HEK293T (cell line): ENCODE results near the gene LRRC28.

Experiments
- CTCF ChIA-PET: fragments of 350-600 bp; formaldehyde crosslinking; extraction: SDS; loops from one replicate; lab custom pipeline; 2021; ENCODE audit warnings: antibody characterized with exemption, inconsistent platforms; lab: Yijun Ruan, JAX
- POLR2A ChIA-PET: fragments of 350-600 bp; formaldehyde crosslinking; extraction: SDS; loops from one replicate; lab custom pipeline; 2020; ENCODE audit warnings: antibody characterized with exemption, inconsistent platforms; lab: Yijun Ruan, JAX
- DNase-seq: peaks from one replicate; pipeline ENCODE4 v3.0.0; 2012; ENCODE audit warnings: mixed read lengths; ENCODE audit errors: extremely low spot score
- ARNT ChIP-seq: fragments of 450-650 bp; IDR thresholded peaks from 2 replicates; pipeline ENCODE4 v1.6.1; 2017; ENCODE audit warnings: mild to moderate bottlenecking
- BHLHE40 ChIP-seq: fragments of 450-650 bp; IDR thresholded peaks from 2 replicates; pipeline ENCODE4 v1.6.1; 2016; ENCODE audit warnings: mild to moderate bottlenecking, moderate library complexity, borderline replicate concordance
- CTBP1 ChIP-seq: fragments of 450-650 bp; IDR thresholded peaks from 2 replicates; pipeline ENCODE4 v1.6.1; 2016; ENCODE audit warnings: borderline replicate concordance
- ELF4 ChIP-seq: fragments of 450-650 bp; IDR thresholded peaks from 2 replicates; pipeline ENCODE4 v1.6.1; 2017; ENCODE audit warnings: antibody characterized with exemption
- FOXA1 ChIP-seq: fragments of 450-650 bp; IDR thresholded peaks from 2 replicates; pipeline ENCODE4 v1.6.1; 2016; ENCODE audit warnings: mild to moderate bottlenecking
- FOXK2 ChIP-seq: fragments of 450-650 bp; IDR thresholded peaks from 2 replicates; pipeline ENCODE4 v1.6.1; 2016; ENCODE audit warnings: mild to moderate bottlenecking
- FOXM1 ChIP-seq: fragments of 450-650 bp; IDR thresholded peaks from 2 replicates; pipeline ENCODE4 v1.6.1; 2017; ENCODE audit warnings: mild to moderate bottlenecking, borderline replicate concordance
- HDGF ChIP-seq: fragments of 450-650 bp; IDR thresholded peaks from 2 replicates; pipeline ENCODE4 v1.6.1; 2017; ENCODE audit warnings: antibody characterized with exemption, borderline replicate concordance
- L3MBTL2 ChIP-seq: fragments of 450-650 bp; conservative IDR thresholded peaks from 2 replicates; pipeline ENCODE4 v1.6.1; 2016; ENCODE audit warnings: mild to moderate bottlenecking
- LEF1 ChIP-seq: fragments of 450-650 bp; IDR thresholded peaks from 2 replicates; pipeline ENCODE4 v1.6.1; 2017; ENCODE audit warnings: mild to moderate bottlenecking, borderline replicate concordance
- NFRKB ChIP-seq: fragments of 450-650 bp; IDR thresholded peaks from 2 replicates; pipeline ENCODE4 v1.6.1; 2016; ENCODE audit warnings: mild to moderate bottlenecking, moderate library complexity
- SP1 ChIP-seq: fragments of 450-650 bp; IDR thresholded peaks from 2 replicates; pipeline ENCODE4 v1.6.1; 2017
- SUZ12 ChIP-seq: fragments of 450-650 bp; IDR thresholded peaks from 2 replicates; pipeline ENCODE4 v1.6.1; 2016; ENCODE audit warnings: mild to moderate bottlenecking
- TARDBP ChIP-seq: fragments of 450-650 bp; IDR thresholded peaks from 2 replicates; pipeline ENCODE4 v1.6.1; 2016
- ZNF384 ChIP-seq: fragments of 450-650 bp; IDR thresholded peaks from 2 replicates; pipeline ENCODE4 v1.6.1; 2016
- TF ChIP-seq, protein P1 (sequence below): fragments of 450-650 bp; IDR thresholded peaks from 2 replicates; pipeline ENCODE4 v1.6.1; 2016

LRRC28 gene

DNA sequence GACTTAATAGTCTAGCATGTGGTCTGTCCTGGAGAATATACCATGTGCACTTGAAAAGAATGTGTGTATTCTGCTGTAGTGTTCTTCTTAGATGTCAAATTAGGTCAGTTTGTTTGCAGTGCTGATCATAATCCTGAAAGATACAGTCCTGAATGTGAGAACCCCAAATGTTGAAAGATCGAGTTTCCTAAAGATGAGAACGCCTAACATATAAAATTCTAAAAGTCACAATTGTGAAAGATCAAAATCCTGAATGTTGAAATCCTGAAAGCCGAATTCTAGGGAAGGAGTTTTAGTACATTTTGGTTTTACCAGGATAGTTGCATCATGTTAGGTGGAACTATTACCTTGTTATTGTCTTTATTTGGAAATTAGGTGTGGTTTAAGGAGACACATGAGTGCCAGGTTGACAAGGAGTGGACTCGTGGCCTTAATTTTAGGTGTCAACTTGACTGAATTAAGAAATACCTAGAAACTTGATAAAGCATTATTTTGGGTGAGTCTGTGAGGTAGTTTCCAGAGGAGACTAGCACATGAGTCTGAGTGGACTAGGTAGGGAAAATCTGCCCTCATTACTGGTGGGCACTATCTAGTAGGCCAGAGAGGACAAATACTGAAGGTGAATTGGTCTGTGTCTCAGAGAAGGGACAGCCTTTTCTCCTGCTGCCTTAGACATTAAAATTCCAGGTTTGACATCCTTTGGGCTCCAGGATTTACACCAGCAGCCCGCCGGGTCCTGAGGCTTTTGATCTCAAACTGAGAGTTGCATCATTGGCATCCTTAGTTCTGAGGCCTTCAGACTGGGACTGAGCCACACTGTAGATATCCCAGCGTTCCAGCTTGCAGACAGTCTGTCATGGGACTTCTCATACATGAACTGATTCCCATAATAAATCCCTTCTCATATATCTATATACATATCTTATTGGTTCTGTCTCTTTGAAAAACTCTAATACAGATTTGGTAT lies 77.1 kb downstream of the LRRC28 start:
- POLR2A ChIA-PET: no interaction called here
- CTCF ChIA-PET: no interaction called here
- no peak for DNase-seq
- TF ChIP-seq ZNF384 (no peak), NFRKB (no peak), SP1 (no peak), CTBP1 (no peak), SUZ12 (no peak), ELF4 (no peak), ARNT (no peak), BHLHE40 (no peak), HDGF (no peak)

DNA sequence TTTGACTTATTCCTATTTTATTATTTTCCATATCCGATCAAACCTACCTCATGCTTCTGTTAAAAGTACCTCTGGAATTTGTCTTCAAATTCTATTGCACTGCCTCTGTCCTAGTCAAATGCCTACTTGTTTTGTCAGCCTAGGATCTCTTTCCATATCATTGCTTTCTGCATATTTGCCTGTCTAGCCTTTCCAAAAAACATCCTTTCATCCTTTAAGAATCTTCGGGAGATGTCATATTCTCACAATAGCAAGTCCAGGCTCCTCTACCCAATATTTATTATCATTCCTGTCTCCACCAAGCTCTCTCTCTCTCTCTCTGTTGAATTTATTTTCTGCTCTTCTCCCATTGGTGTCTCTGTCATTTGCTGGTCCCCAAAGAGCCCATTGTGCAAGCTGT lies 80.1 kb downstream of the LRRC28 start:
- ChIA-PET CTCF (no interaction called here), POLR2A (no interaction called here)
- no peak for DNase-seq
- TF ChIP-seq ELF4 (no peak), CTBP1 (no peak), SP1 (no peak), SUZ12 (no peak)
- TF ChIP-seq, protein P1, sequence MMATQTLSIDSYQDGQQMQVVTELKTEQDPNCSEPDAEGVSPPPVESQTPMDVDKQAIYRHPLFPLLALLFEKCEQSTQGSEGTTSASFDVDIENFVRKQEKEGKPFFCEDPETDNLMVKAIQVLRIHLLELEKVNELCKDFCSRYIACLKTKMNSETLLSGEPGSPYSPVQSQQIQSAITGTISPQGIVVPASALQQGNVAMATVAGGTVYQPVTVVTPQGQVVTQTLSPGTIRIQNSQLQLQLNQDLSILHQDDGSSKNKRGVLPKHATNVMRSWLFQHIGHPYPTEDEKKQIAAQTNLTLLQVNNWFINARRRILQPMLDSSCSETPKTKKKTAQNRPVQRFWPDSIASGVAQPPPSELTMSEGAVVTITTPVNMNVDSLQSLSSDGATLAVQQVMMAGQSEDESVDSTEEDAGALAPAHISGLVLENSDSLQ: no peak

DNA sequence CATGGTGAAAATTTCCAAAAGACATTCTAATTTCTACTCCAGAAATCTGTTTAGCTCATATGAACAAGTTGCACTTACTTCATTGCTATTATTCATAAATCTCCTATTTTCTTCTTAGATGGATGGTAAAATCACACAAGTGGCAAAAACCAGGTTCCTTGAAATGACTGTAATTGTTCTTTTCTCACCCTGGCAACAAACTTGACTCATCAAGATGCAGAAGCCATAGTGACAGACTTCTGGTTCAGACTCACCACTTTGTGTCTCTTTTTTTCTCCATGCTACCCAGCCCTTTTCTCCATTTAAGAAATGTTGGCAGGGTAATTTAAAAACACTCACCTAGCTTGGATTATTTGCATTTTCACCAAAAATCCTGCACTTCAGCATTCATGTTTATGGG lies 82.1 kb downstream of the LRRC28 start:
- TF ChIP-seq ZNF384 (no peak), FOXM1 (no peak), CTBP1 (no peak), L3MBTL2 (no peak), ELF4 (no peak), SP1 (no peak), HDGF (no peak), TARDBP (no peak), ARNT (no peak), FOXA1 (no peak), FOXK2 (no peak), LEF1 (no peak), SUZ12 (no peak)
- ChIA-PET POLR2A (interaction anchor here (1.1 kb wide), 1 partner anchor 9 kb away, joined by 4 read pairs; no protein-coding TSS in a partner anchor), CTCF (no interaction called here)
- no peak for DNase-seq

DNA sequence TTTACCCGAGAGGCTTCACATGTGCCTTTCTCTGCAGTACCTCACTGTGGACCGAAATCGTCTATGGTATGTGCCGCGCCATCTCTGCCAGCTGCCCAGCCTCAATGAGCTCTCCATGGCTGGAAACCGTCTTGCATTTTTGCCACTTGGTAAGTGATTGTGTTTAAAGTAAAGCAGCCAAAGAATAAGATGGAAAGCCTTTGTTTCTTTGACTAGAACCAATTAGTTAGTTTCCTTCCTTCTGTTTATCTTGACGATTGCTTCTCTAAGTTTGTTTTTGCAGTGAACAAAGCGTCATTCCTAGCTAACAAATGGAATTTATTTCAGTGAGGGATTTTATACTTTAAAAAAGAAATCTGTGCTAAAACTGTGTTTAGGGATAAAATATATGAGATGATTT lies 82.7 kb downstream of the LRRC28 start:
- CTCF ChIA-PET: no interaction called here
- TF ChIP-seq FOXK2 (no peak), HDGF (no peak), TARDBP (no peak), SP1 (no peak), ARNT (no peak), ZNF384 (no peak), FOXA1 (no peak), BHLHE40 (no peak), ELF4 (no peak), LEF1 (no peak), FOXM1 (no peak), CTBP1 (no peak), NFRKB (no peak), SUZ12 (no peak), L3MBTL2 (no peak)
- TF ChIP-seq, protein P1: no peak
- DNase-seq: no peak
- POLR2A ChIA-PET: interaction anchor here (1.1 kb wide), 1 partner anchor 10 kb away, joined by 4 read pairs; no protein-coding TSS in a partner anchor

DNA sequence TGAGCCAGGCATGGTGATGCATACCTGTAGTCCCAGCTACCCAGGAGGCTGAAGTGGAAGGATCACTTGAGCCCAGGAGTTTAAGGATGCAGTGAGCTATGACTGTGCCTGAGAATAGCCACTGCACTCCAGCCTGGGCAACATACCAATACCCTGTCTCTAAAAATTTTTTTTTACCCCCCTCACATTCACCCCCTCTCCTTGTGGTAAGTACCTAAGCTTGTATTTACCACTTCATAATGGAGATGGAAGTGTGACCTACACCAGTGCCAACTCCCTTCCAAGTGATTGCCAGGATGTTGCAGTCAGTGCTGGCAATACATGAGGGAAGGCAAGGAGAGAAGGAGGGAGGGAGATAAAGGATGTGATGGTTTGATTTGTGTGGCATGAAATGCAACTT lies 84.2 kb downstream of the LRRC28 start:
- POLR2A ChIA-PET: no interaction called here
- CTCF ChIA-PET: interaction anchor here (1.3 kb wide), 1 partner anchor 369 kb away, joined by 4 read pairs; no protein-coding TSS in a partner anchor
- no peak for TF ChIP-seq ELF4
- TF ChIP-seq FOXM1: no peak
- TF ChIP-seq SUZ12: no peak
- no peak for TF ChIP-seq FOXA1
- no peak for TF ChIP-seq L3MBTL2
- no peak for TF ChIP-seq HDGF
- TF ChIP-seq BHLHE40: no peak
- TF ChIP-seq CTBP1: no peak
- TF ChIP-seq TARDBP: no peak
- TF ChIP-seq, protein P1: no peak

DNA sequence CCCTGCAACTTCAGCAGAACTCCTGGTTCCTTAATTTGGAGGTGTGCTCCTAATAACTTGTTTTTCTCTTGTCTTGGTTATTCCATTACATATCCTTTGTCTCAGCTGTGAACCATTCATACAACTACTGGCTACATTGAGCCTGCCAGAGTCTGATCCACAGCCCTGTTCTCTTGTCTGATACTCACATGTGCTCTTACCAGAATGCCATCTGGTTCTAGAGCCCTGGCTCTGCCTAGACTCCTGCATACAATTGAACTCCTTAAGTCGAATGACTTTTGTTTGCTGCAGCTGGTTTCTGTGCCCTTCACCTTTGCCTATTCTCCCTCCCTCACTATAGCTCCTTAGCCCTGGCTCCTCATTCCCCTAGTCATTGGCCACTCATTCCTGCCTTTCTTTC lies 85.5 kb downstream of the LRRC28 start:
- TF ChIP-seq SUZ12: no peak
- no peak for DNase-seq
- ChIA-PET CTCF (interaction anchor here (1.3 kb wide), 1 partner anchor 367 kb away, joined by 4 read pairs; no protein-coding TSS in a partner anchor), POLR2A (no interaction called here)

More for the DNA sequence above, 84.2 kb downstream of the LRRC28 start:
- DNase-seq: no peak
